22Rv1 (cell line): Measurements from ENCODE around the gene CATSPERB.

Experiments
- ZFX ChIP-seq: fragments of 450-650 bp; IDR thresholded peaks from 2 replicates; pipeline ENCODE4 v1.6.1; 2017; ENCODE audit warnings: antibody characterized with exemption, borderline replicate concordance
- TF ChIP-seq, protein P1 (sequence below): fragments of 450-650 bp; IDR thresholded peaks from 2 replicates; pipeline ENCODE4 v1.5.1; 2017; ENCODE audit warnings: mild to moderate bottlenecking

DNA sequence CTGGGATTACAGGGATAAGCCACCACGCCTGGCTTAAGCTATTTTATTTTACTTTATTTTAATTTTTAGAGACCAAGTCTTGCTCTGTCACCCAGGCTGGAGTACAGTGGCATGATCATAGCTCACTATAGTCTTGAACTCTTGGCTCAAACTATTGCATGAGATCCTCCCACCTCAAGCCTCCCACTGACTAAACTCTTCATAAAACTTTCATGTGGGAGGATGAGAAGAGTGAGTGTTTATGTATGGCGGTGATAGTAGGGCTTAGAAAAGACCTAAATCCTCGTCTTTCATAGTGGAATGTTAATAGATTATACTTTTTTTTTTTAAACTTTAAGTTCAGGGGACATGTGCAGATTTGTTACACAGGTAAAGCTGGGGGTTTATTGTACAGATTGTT, 198.3 kb downstream of the CATSPERB start:
- TF ChIP-seq, protein P1, sequence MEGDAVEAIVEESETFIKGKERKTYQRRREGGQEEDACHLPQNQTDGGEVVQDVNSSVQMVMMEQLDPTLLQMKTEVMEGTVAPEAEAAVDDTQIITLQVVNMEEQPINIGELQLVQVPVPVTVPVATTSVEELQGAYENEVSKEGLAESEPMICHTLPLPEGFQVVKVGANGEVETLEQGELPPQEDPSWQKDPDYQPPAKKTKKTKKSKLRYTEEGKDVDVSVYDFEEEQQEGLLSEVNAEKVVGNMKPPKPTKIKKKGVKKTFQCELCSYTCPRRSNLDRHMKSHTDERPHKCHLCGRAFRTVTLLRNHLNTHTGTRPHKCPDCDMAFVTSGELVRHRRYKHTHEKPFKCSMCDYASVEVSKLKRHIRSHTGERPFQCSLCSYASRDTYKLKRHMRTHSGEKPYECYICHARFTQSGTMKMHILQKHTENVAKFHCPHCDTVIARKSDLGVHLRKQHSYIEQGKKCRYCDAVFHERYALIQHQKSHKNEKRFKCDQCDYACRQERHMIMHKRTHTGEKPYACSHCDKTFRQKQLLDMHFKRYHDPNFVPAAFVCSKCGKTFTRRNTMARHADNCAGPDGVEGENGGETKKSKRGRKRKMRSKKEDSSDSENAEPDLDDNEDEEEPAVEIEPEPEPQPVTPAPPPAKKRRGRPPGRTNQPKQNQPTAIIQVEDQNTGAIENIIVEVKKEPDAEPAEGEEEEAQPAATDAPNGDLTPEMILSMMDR, result no peak
- TF ChIP-seq ZFX, result no peak
